ENCODE data around the gene PREPL.

GRCh38 chr2:44324971-44325426 lies 36.3 kb downstream of the PREPL start:
- no peak for TF ChIP-seq EZH2 (optimal IDR thresholded peaks at IDR 0.05; ENCODE audit: low read depth, low read length)
- no peak for TF ChIP-seq CTCF (IDR thresholded peaks at IDR 0.05; ENCODE audit: low read length)
